Heart right ventricle (tissue), 16 donors: ENCODE data around the gene NEXN. TPM values are rescaled to one million over a fixed set of nuclear protein-coding genes. Genes with fewer than 3 reads are reported as not detected.

Experiments
- ATAC-seq, 8 donors: fragments of 200-7000 bp; cut with Tn5 transposase; one replicate each; pipeline ENCODE4 v1.9.1; 2020; ENCODE audit warnings: mild to moderate bottlenecking in 8 of 8, moderate library complexity in 8 of 8, moderate number of reproducible peaks in 1 of 8
- DNase-seq, 2 donors: peaks; one replicate each; pipeline ENCODE4 v3.0.0-alpha.2; 2020
- H3K27ac ChIP-seq, 10 donors: fragments of 200-600 bp; sonication (generic) in 2 of 10; one replicate each; pipeline versions ENCODE4 v1.5.0 to v1.8.0; 2020 to 2022; ENCODE audit warnings: mild to moderate bottlenecking in 3 of 10
- H3K27me3 ChIP-seq, 7 donors: fragments of 200-600 bp; one replicate each; pipeline ENCODE4 v1.8.0; 2021 to 2022; ENCODE audit warnings: mild to moderate bottlenecking in 2 of 7
- H3K36me3 ChIP-seq, 9 donors: fragments of 200-600 bp; sonication (generic) in 1 of 9; one replicate each; pipeline versions ENCODE4 v1.5.0 to v1.8.0; 2020 to 2022; ENCODE audit warnings: mild to moderate bottlenecking in 2 of 9
- H3K4me1 ChIP-seq, 9 donors: fragments of 200-600 bp; sonication (generic) in 1 of 9; one replicate each; pipeline versions ENCODE4 v1.5.0 to v1.8.0; 2020 to 2022; ENCODE audit warnings: mild to moderate bottlenecking in 4 of 9
- H3K4me3 ChIP-seq, 10 donors: fragments of 200-600 bp; sonication (generic) in 2 of 10; one replicate each; pipeline versions ENCODE4 v1.5.0 to v1.8.0; 2020 to 2022; ENCODE audit warnings: mild to moderate bottlenecking in 7 of 10, moderate library complexity in 2 of 10
- H3K9me3 ChIP-seq, 11 donors: fragments of 200-600 bp in 10 of 11; sonication (generic) in 2 of 11; one replicate each; pipeline versions ENCODE4 v1.5.0 to v1.8.0; 2013 to 2022; ENCODE audit warnings: mild to moderate bottlenecking in 2 of 11, control low read depth in 1 of 11, moderate library complexity in 1 of 11
- CTCF ChIP-seq, 9 donors: fragments of 200-600 bp; sonication (generic) in 2 of 9; IDR thresholded peaks; one replicate each; pipeline versions ENCODE4 v1.5.0 to v1.8.0; 2021 to 2022; ENCODE audit warnings: antibody characterized with exemption in 9 of 9, mild to moderate bottlenecking in 5 of 9, moderate library complexity in 1 of 9
- whole genome bisulfite sequencing, 2 donors: extraction: QIAGEN DNeasy Blood & Tissue Kit; methylation state at CpG; one replicate each; pipeline ENCODE4 v1.1.7; 2013; ENCODE audit warnings: inconsistent platforms in 1 of 2; 5-methylcytosine and 5-hydroxymethylcytosine counted together
- intact Hi-C, 10 donors: fragments of 100-400 bp; cut with DNase I; formaldehyde crosslinking; loops; one replicate each; pipeline versions ENCODE4 v1.11.1 to v1.14.2; 2022
- polyA plus RNA-seq, 2 donors: library from polyadenylated mRNA; stranded (reverse); fragments of 200-250 nt; gene quantifications; one replicate each; pipeline ENCODE4 v1.2.3, GENCODE V29; 2013
- total RNA-seq, 10 donors: library from RNA; stranded (reverse); fragmentation: NEBNext Ultra II Directional in 3 of 10; extraction: Animal tissue kit (Norgen Biotek cat#: 25700) in 3 of 10; gene quantifications; one replicate each; pipeline versions ENCODE4 v1.2.1 to v1.2.4, GENCODE V29; 2021 to 2023
- donor health status: Arrhythmogenic right ventricular cardiomyopathy.
- donor health status: ischemic (EF 13 %, LVEDD 7.1; RV severe dilation, severe dysfunction).
- donor health status: healthy with polysubstance abuse.
- donor health status: DM: no; HTN: yes; CAD: no.
- donor health status: DM: no; HTN: no; CAD: no.
- donor health status: ischemic (EF 25% LVEDD 6.9; RV normal size, moderate dysfunction).
- donor health status: ischemic (EF 25% LVEDD 5.7; RV mildly dilated, moderate dysfunction).
- donor health status: healthy.
- donor health status: DM: yes; HTN: yes; CAD: no.
- donor health status: Ischemic cardiomyopathy.
- donor health status: ischemic (EF 35%, LVEDD 5.7; RV mildly dilated, moderate dysfunction).
- donor health status: nonischemic (EF 11% LVEDD 7.7; RV severe dilation, severe dysfunction).
- donor health status: DM: yes; HTN: yes; CAD: no.
- donor health status: PGD.
- donor health status: ischemic (EF 29% LVEDD 5.4; RV normal size, mild dysfunction).
- donor health status: nonischemic (EF 23%, LVEDD 6.1; RV moderate dilation, normal function).

NEXN gene
- total and polyA plus RNA-seq, 12 donors = 248 to 1,016 (median 396) TPM

DNA sequence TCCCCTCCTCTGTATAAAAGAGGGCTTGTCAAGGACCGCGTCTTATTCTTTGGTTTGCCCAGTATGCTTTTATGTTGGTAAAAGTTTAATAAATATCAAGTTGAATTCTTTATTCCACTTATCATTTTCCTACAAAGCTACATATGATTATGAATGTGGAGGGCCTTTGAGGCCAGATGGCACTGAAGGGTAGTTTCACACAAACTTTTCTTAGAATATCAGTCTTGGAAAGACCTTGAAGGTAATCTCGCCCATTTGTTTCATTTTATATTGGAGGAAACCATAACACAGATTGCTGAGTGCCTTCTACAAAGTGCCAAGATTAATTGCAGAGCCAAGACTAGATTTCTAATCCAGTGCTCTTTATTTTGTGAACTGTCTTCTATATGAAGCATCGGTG lies 96.2 kb downstream of the NEXN start:
- Histone ChIP-seq H3K4me1 (peaks cover 0 to 65% (median 41%) of the 10 kb centered on the region in 9 donors), H3K36me3 (no peaks in the 10 kb centered on the region), H3K27ac (peak overlapping the region in 8 of 10 donors; percentile 2 to 71 (median 44)), H3K4me3 (no peak overlapping the region), H3K9me3 (no peaks in the 10 kb centered on the region), H3K27me3 (no peaks in the 10 kb centered on the region)
- DNase-seq (no peak), ATAC-seq (no peak)
- no peak for TF ChIP-seq CTCF (IDR thresholded peaks at IDR 0.05)
- 83 to 87% methylated on average over 4 of the region's 4 CpGs for WGBS, 2 donors
- intact Hi-C loops = loop anchor here in 1 of 10 donors (10.0 kb wide), 1 partner anchor 130 kb away; no protein-coding TSS in a partner anchor

DNA sequence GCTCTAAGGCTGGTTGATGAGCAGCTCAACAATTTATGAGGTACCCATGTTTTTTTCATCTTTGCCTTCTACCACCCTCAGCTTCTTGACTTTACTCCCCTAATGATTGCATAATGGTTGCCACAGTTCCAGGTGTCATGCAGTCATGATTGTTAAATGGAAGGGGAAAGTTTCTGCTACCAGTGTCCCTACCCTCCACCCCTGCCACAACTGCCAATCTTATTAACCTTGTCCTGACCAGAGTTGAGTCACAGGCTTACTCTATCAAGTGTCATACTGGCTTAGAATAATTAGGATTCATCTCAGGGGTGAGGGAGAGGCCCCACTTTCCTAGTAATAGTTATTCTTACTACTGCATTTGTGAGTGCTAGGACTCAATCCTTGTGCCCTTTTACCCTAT lies 98.4 kb downstream of the NEXN start:
- no peak for TF ChIP-seq CTCF (IDR thresholded peaks at IDR 0.05)
- Histone ChIP-seq H3K36me3 (peaks cover 0 to 5% (median 0%) of the 10 kb centered on the region in 9 donors), H3K27me3 (no peaks in the 10 kb centered on the region), H3K9me3 (no peaks in the 10 kb centered on the region), H3K4me3 (no peak overlapping the region), H3K4me1 (peaks cover 0 to 53% (median 26%) of the 10 kb centered on the region in 9 donors), H3K27ac (peak overlapping the region in 1 of 10 donors; percentile 15)
- DNase-seq (no peak), ATAC-seq (peak in 1 of 8 donors; percentile 36)
- intact Hi-C loops = loop anchor here in 1 of 10 donors (10.0 kb wide), 1 partner anchor 128 kb away; no protein-coding TSS in a partner anchor

- DNase-seq = no peak
- no peak for TF ChIP-seq CTCF (IDR thresholded peaks at IDR 0.05)
- peak in 4 of 8 donors; percentile 37 to 67 (median 50) for ATAC-seq
- intact Hi-C loops = loop anchor here in 1 of 10 donors (10.0 kb wide), 1 partner anchor 127 kb away; no protein-coding TSS in a partner anchor
- H3K9me3 ChIP-seq = no peaks in the 10 kb centered on the region
- H3K27me3 ChIP-seq = no peaks in the 10 kb centered on the region
- H3K36me3 ChIP-seq = peaks cover 0 to 9% (median 0%) of the 10 kb centered on the region in 9 donors
- no peak overlapping the region for H3K4me3 ChIP-seq
- H3K27ac ChIP-seq = peak overlapping the region in 1 of 10 donors; percentile 8
- 40 to 48% methylated on average over 2 of the region's 2 CpGs for WGBS, 2 donors
- peaks cover 0 to 53% (median 26%) of the 10 kb centered on the region in 9 donors for H3K4me1 ChIP-seq
Observed at GRCh38 chr1:77987919-77988318, 99.5 kb downstream of the NEXN start.

GRCh38 chr1:77989744-77990143 lies 101.3 kb downstream of the NEXN start:
- Histone ChIP-seq H3K9me3 (no peaks in the 10 kb centered on the region), H3K4me1 (peaks cover 0 to 45% (median 19%) of the 10 kb centered on the region in 9 donors), H3K27me3 (no peaks in the 10 kb centered on the region), H3K36me3 (peaks cover 0 to 17% (median 0%) of the 10 kb centered on the region in 9 donors), H3K27ac (no peak overlapping the region), H3K4me3 (no peak overlapping the region)
- intact Hi-C loops = loop anchor here in 1 of 10 donors (10.0 kb wide), 1 partner anchor 125 kb away; no protein-coding TSS in a partner anchor
- ATAC-seq = no peak
- no peak for TF ChIP-seq CTCF (IDR thresholded peaks at IDR 0.05)
- DNase-seq = no peak
- WGBS, 2 donors = 77 to 83% methylated on average over 2 of the region's 2 CpGs
